ENCODE results near the gene HAVCR2. TPM values are rescaled to one million over a fixed set of nuclear protein-coding genes. Genes with fewer than 3 reads are reported as not detected.
A peak's percentile ranks its signal among the peaks of the same experiment; 100 is the strongest.

Gene HAVCR2
- total and polyA plus RNA-seq, 10 of the 15 experiments (the other 5 are each of a cell fraction or from before 2014, with no cell fraction given) = 5.2 to 7.5 (median 6.9) TPM

DNA sequence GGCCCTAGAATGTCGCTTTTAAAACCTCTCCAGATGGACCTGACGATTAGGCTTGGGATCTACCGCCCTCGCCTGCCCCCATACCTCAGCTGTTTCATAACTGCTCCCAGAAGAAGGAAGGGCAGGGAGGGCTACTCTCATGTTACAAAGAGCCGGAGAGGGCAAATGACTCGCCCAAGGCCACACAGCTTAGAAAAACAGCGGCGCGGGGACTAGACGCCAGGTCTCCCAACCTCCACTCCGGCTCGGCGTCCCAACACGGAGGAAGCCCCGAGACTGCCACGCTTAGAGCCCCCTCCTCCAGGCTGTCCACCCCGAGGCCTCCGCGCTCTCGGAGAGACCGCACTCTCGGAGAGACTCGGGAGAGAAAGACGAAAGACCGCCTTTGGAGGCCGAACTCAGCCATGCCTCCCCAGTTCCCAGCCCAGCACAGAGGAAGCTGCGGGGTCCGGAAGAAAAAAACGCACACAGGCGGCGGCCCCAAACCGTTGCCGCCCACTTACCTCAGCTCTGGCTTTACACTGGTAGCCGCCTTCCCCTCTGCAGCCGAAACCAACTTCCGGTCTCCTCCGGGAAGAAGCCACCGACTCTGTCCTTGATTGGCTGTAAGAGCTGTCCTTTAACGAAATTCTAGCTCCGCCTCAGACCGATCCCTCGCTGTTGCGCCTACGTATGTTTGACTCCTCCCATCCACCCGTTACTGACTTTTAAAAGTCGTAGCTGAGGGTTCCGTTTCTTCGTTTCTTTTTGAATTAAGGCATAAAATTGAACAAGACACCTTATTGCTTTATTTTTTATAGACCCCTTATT lies 33.7 kb upstream of the HAVCR2 start, which contains the start of gene MED7:
MED7 (minus strand) TSS at position 549 of the 810 bp plus-strand sequence. CDS start 3,434 bp downstream, outside the sequence.
- WGBS (ENCODE audit: insufficient coverage, insufficient replicate concordance, low lambda C conversion rate, missing lambda C conversion rate) = under 1% methylated on average over 48 of the region's 48 CpGs
- Histone ChIP-seq H3K4me3 (peak within 1 kb of the TSS; percentile 88), H2AFZ (ENCODE audit: control insufficient read depth, low read depth, low read length) (peak within 1 kb of the TSS; percentile 94), H3K36me3 (ENCODE audit: control insufficient read depth in 2 of 2, insufficient read depth in 2 of 2, low read length in 1 of 2) (peaks cover 0 to 6% of the 10 kb centered on the region in 2 experiments; a peak in 2 of 4 replicates), H3K27ac (ENCODE audit: control insufficient read depth, insufficient read depth) (peak within 1 kb of the TSS; percentile 99), H3K27me3 (replicated peaks in 1 of 2; ENCODE audit: control insufficient read depth in 2 of 2, insufficient read depth in 2 of 2, low read length in 1 of 2) (no peaks in the 10 kb centered on the region), H3K4me1 (ENCODE audit: control insufficient read depth, insufficient read depth, low read length) (peaks cover 7% of the 10 kb centered on the region), H3K9me3 (replicated peaks; ENCODE audit: control insufficient read depth, insufficient read depth, low read length) (no peaks in the 10 kb centered on the region), H4K20me1 (ENCODE audit: control insufficient read depth, insufficient read depth) (no peaks in the 10 kb centered on the region), H3K4me2 (ENCODE audit: control insufficient read depth, insufficient read depth) (peak within 1 kb of the TSS; percentile 89), H3K79me2 (ENCODE audit: control insufficient read depth, insufficient read depth, low read length) (peaks cover 23% of the 10 kb centered on the region), H3K9ac (ENCODE audit: control insufficient read depth, insufficient read depth, low read length) (peak within 1 kb of the TSS; percentile 100)
- TSS peak; percentile 82 for BruUV-seq (replicated peaks)
- ChIA-PET RAD21 (ENCODE audit: unreplicated experiment) (interaction anchor here (0.8 to 2.8 kb wide), 32 partner anchors 10 to 768 kb away, joined by 3 to 20 read pairs (median 4); partner anchors contain the start of gene CYFIP2), SMC1A (ENCODE audit: uncharacterized antibody, unreplicated experiment) (interaction anchor here (0.6 to 2.8 kb wide), 37 partner anchors 10 to 455 kb away, joined by 3 to 21 read pairs (median 4); no protein-coding TSS in a partner anchor), POLR2A (interaction anchor here (0.5 to 2.9 kb wide), 26 partner anchors 10 to 255 kb away, joined by 3 to 27 read pairs (median 4); partner anchors contain the start of gene CYFIP2), CTCF (interaction anchor here (0.7 to 3.7 kb wide), 20 partner anchors 10 to 1996 kb away, joined by 3 to 27 read pairs (median 5); no protein-coding TSS in a partner anchor)
- DNase-seq (ENCODE audit: low read depth, low spot score) (peak; percentile 99), FAIRE-seq (peak; percentile 100), ATAC-seq (peak; percentile 100)
- intact Hi-C loops (cut with micrococcal nuclease; ENCODE audit: unreplicated experiment) = loop anchor here (10.0 kb wide), 1 partner anchor 602 kb away; the partner anchor contains the start of gene LSM11
- in situ Hi-C loops (cut with MboI) = no loop called here
- TF ChIP-seq SIX5 (IDR thresholded peaks at IDR 0.05; ENCODE audit: low read depth, low read length, severe bottlenecking) (no peak), GABPA (IDR thresholded peaks at IDR 0.05; ENCODE audit: low read depth) (peak; percentile 93), RUNX3 (IDR thresholded peaks at IDR 0.05; ENCODE audit: low read length) (peak; percentile 67), MLLT1 (IDR thresholded peaks at IDR 0.05) (peak; percentile 23; the same call in 1 of the 2 replicates), SREBF2 (IDR thresholded peaks at IDR 0.05; ENCODE audit: low read length) (no peak), NFIC (IDR thresholded peaks at IDR 0.05; ENCODE audit: low read depth, low read length) (no peak), RAD51 (IDR thresholded peaks at IDR 0.05) (no peak), ZNF384 (IDR thresholded peaks at IDR 0.05; ENCODE audit: borderline replicate concordance, low read depth, low read length) (peak; percentile 75), HCFC1 (IDR thresholded peaks at IDR 0.05; ENCODE audit: low read length) (0 out of 2 replicates have a peak, but pooled peaks have one; percentile 31), TCF12 (IDR thresholded peaks at IDR 0.05; ENCODE audit: low read depth, low read length) (0 out of 2 replicates have a peak, but pooled peaks have one; percentile 45), NR2F1 (conservative IDR thresholded peaks at IDR 0.05) (peak; percentile 35; the same call in 1 of the 2 replicates), SMAD1 (IDR thresholded peaks at IDR 0.05; ENCODE audit: low read depth, partially characterized antibody) (peak; percentile 3)
- TF ChIP-seq, protein P1, sequence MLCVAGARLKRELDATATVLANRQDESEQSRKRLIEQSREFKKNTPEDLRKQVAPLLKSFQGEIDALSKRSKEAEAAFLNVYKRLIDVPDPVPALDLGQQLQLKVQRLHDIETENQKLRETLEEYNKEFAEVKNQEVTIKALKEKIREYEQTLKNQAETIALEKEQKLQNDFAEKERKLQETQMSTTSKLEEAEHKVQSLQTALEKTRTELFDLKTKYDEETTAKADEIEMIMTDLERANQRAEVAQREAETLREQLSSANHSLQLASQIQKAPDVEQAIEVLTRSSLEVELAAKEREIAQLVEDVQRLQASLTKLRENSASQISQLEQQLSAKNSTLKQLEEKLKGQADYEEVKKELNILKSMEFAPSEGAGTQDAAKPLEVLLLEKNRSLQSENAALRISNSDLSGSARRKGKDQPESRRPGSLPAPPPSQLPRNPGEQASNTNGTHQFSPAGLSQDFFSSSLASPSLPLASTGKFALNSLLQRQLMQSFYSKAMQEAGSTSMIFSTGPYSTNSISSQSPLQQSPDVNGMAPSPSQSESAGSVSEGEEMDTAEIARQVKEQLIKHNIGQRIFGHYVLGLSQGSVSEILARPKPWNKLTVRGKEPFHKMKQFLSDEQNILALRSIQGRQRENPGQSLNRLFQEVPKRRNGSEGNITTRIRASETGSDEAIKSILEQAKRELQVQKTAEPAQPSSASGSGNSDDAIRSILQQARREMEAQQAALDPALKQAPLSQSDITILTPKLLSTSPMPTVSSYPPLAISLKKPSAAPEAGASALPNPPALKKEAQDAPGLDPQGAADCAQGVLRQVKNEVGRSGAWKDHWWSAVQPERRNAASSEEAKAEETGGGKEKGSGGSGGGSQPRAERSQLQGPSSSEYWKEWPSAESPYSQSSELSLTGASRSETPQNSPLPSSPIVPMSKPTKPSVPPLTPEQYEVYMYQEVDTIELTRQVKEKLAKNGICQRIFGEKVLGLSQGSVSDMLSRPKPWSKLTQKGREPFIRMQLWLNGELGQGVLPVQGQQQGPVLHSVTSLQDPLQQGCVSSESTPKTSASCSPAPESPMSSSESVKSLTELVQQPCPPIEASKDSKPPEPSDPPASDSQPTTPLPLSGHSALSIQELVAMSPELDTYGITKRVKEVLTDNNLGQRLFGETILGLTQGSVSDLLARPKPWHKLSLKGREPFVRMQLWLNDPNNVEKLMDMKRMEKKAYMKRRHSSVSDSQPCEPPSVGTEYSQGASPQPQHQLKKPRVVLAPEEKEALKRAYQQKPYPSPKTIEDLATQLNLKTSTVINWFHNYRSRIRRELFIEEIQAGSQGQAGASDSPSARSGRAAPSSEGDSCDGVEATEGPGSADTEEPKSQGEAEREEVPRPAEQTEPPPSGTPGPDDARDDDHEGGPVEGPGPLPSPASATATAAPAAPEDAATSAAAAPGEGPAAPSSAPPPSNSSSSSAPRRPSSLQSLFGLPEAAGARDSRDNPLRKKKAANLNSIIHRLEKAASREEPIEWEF (IDR thresholded peaks at IDR 0.05; ENCODE audit: insufficient replicate concordance, low read depth, low read length) = no peak
- TF ChIP-seq, protein P2, sequence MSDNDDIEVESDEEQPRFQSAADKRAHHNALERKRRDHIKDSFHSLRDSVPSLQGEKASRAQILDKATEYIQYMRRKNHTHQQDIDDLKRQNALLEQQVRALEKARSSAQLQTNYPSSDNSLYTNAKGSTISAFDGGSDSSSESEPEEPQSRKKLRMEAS (IDR thresholded peaks at IDR 0.05; ENCODE audit: low read depth, low read length) = peak; percentile 7; the same call in 1 of the 2 replicates

All from GM12878 (cell line).